Measurements from ENCODE around the gene PIAS3. TPM values are rescaled to one million over a fixed set of nuclear protein-coding genes. Genes with fewer than 3 reads are reported as not detected.

The PIAS3 gene
- total RNA-seq, 4 donors from 2014 or later, result 11.9 to 25.3 (median 22.9) TPM

DNA sequence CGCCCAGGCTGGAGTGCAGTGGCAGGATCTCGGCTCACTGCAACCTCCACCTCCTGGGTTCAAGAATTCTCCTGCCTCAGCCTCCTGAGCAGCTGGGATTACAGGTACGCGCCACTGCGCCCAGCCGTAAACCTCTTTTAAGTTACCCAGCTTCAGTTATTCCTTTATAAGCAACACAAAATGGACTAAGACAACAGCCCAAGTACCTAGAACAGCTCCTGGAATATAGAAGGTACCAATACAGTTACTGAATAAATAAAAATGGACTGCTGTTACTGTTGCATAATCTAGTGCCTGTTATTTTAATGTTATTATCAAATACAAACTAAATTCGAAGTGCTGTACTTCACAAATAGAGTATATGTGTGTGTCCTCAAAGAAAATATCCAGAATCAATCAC, 52.0 kb downstream of the PIAS3 start:
- no peak overlapping the region for H3K4me3 ChIP-seq
- H3K36me3 ChIP-seq, result no peaks in the 10 kb centered on the region
- TF ChIP-seq EP300 (IDR thresholded peaks at IDR 0.05), result no peak
- TF ChIP-seq POLR2A (IDR thresholded peaks at IDR 0.05; ENCODE audit: low read depth), result no peak
- TF ChIP-seq, protein P1, sequence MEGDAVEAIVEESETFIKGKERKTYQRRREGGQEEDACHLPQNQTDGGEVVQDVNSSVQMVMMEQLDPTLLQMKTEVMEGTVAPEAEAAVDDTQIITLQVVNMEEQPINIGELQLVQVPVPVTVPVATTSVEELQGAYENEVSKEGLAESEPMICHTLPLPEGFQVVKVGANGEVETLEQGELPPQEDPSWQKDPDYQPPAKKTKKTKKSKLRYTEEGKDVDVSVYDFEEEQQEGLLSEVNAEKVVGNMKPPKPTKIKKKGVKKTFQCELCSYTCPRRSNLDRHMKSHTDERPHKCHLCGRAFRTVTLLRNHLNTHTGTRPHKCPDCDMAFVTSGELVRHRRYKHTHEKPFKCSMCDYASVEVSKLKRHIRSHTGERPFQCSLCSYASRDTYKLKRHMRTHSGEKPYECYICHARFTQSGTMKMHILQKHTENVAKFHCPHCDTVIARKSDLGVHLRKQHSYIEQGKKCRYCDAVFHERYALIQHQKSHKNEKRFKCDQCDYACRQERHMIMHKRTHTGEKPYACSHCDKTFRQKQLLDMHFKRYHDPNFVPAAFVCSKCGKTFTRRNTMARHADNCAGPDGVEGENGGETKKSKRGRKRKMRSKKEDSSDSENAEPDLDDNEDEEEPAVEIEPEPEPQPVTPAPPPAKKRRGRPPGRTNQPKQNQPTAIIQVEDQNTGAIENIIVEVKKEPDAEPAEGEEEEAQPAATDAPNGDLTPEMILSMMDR (IDR thresholded peaks at IDR 0.05), result no peak
- no peak for TF ChIP-seq POLR2AphosphoS5 (IDR thresholded peaks at IDR 0.05)
- 96% methylated on average over 7 of the region's 7 CpGs for WGBS
- H3K9me3 ChIP-seq, result no peaks in the 10 kb centered on the region
- intact Hi-C loops (cut with DNase I), result no loop called here
- no peak for DNase-seq (ENCODE audit: extremely low spot score)
- peaks cover 30 to 63% (median 44%) of the 10 kb centered on the region in 4 donors for H3K4me1 ChIP-seq
- H3K27me3 ChIP-seq, result no peaks in the 10 kb centered on the region
- no peak overlapping the region for H3K27ac ChIP-seq (replicated peaks in 1 of 4)

DNA sequence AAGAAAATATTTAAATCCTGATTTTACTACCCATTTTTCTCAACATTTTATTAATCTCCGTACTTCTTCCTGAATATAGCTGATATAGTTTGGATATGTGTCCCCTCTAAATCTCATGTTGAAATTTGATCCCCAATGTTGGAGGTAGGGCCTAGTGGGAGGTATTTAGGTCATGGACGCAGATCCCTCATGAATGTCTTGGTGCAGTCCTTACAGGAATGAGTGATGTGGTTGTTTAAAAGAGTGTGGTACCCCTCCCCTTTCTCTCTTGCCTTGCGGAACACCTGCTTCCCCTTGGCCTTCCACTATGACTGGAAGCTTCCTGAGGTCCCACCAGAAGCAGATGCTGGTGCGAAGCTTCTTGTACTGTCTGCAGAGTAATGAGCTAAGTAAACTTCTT, 52.5 kb downstream of the PIAS3 start:
- WGBS, result 99% methylated on average over 4 of the region's 4 CpGs
- no peak overlapping the region for H3K4me3 ChIP-seq
- TF ChIP-seq POLR2AphosphoS5 (IDR thresholded peaks at IDR 0.05), result no peak
- TF ChIP-seq, protein P1 (IDR thresholded peaks at IDR 0.05), result no peak
- TF ChIP-seq EP300 (IDR thresholded peaks at IDR 0.05), result no peak
- no peak for TF ChIP-seq POLR2A (IDR thresholded peaks at IDR 0.05; ENCODE audit: low read depth)
- H3K27ac ChIP-seq (replicated peaks in 1 of 4), result no peak overlapping the region
- H3K9me3 ChIP-seq, result no peaks in the 10 kb centered on the region
- H3K27me3 ChIP-seq, result no peaks in the 10 kb centered on the region
- no peaks in the 10 kb centered on the region for H3K36me3 ChIP-seq
- peaks cover 30 to 67% (median 44%) of the 10 kb centered on the region in 4 donors for H3K4me1 ChIP-seq
- intact Hi-C loops (cut with DNase I), result no loop called here
- no peak for DNase-seq (ENCODE audit: extremely low spot score)

DNA sequence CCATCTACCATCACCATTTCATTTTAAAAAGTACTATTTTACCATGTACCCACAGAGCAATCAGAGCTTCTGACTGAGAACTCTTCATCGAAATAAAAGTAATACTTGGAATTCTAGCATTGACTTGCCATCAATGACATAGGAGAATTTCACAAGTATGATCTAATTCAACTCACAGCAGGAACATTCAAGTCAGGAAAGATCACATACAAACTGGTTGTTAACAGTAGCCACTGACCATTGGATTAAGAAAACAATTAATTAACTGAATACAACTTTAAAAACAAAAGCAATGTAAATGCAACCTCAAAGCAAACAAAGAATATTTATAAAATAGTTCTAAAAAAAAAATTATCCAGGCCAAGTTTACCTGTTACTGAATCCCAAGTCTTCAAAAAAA, 53.8 kb downstream of the PIAS3 start:
- no peak for DNase-seq (ENCODE audit: extremely low spot score)
- Histone ChIP-seq H3K4me3 (no peak overlapping the region), H3K36me3 (no peaks in the 10 kb centered on the region), H3K9me3 (no peaks in the 10 kb centered on the region), H3K4me1 (peaks cover 39 to 78% (median 49%) of the 10 kb centered on the region in 4 donors), H3K27ac (replicated peaks in 1 of 4) (no peak overlapping the region), H3K27me3 (no peaks in the 10 kb centered on the region)
- intact Hi-C loops (cut with DNase I), result no loop called here
- TF ChIP-seq EP300 (IDR thresholded peaks at IDR 0.05), result no peak
- WGBS, result 88% methylated on average over 1 of the region's 1 CpG

DNA sequence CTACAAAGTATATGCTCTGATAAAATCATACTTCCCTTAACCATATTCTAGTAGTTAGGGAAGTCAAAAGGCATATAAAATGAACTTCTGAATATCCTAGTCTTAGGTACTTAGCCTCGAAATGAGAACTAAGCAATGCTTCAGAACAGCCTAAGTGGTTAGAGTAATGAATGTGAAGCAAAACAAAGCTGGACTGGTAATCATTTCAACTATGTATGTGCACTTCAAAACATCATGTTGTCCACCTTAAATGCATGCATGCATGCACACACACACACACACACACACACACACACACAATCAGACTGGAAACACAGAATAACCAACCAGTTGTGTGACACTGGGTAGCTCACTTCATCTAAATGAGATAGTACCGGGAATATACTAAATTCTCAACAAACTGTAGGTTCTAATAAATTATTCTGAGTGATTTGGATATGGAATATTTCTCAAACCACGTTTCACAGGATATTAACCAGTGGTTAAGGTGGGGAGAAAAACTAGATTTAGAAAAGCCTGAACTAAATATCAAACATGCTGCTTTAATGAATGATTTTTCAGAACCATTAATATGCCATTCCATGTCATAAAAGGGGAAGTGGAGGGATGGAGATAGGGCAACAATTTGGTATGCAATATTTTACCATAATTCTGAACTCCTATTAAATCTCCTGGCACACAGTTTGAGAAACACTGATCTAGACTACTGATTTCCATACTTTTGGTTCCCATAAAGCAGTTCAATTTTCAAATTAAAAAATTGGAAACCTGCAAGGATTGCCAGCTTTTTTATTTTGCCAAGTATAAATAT, 54.4 kb downstream of the PIAS3 start:
- intact Hi-C loops (cut with DNase I), result no loop called here
- 60% methylated on average over 3 of the region's 3 CpGs for WGBS
- H3K9me3 ChIP-seq, result no peaks in the 10 kb centered on the region
- peaks cover 39 to 78% (median 49%) of the 10 kb centered on the region in 4 donors for H3K4me1 ChIP-seq
- TF ChIP-seq POLR2AphosphoS5 (IDR thresholded peaks at IDR 0.05) (no peak), EP300 (IDR thresholded peaks at IDR 0.05) (no peak), POLR2A (IDR thresholded peaks at IDR 0.05; ENCODE audit: low read depth) (no peak)
- TF ChIP-seq, protein P1 (IDR thresholded peaks at IDR 0.05), result no peak
- no peak overlapping the region for H3K27ac ChIP-seq (replicated peaks in 1 of 4)
- H3K27me3 ChIP-seq, result no peaks in the 10 kb centered on the region
- no peak overlapping the region for H3K4me3 ChIP-seq
- no peaks in the 10 kb centered on the region for H3K36me3 ChIP-seq
- DNase-seq (ENCODE audit: extremely low spot score), result no peak

DNA sequence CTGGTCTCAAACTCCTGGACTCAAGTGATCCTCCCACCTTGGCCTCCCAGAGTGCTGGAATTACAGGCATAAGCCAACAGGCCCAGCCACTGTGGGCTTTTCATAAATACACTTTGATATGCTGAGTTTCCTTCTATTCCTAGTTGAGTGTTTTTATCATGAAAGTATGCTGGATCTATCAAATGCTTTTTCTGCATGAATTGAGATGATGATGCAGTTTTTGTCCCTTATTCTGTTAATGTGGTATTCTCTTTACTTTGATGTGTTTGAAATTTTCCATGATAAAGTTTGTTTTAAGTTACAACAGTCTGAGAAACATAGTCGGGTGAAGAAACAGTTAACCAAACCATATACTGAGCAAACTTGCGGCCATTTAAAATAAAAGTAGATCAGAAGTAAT, 59.1 kb downstream of the PIAS3 start:
- Histone ChIP-seq H3K36me3 (peaks cover 0 to 4% (median 2%) of the 10 kb centered on the region in 4 donors), H3K27ac (replicated peaks in 1 of 4) (no peak overlapping the region), H3K9me3 (no peaks in the 10 kb centered on the region), H3K27me3 (no peaks in the 10 kb centered on the region), H3K4me1 (peaks cover 22 to 45% (median 34%) of the 10 kb centered on the region in 4 donors), H3K4me3 (no peak overlapping the region)
- DNase-seq (ENCODE audit: extremely low spot score), result no peak
- TF ChIP-seq EP300 (IDR thresholded peaks at IDR 0.05) (no peak), POLR2AphosphoS5 (IDR thresholded peaks at IDR 0.05) (no peak), POLR2A (IDR thresholded peaks at IDR 0.05; ENCODE audit: low read depth) (no peak)
- TF ChIP-seq, protein P1 (IDR thresholded peaks at IDR 0.05), result no peak
- 92% methylated on average over 2 of the region's 2 CpGs for WGBS
- intact Hi-C loops (cut with DNase I), result no loop called here

Small RNA genes within 50 kb of the gene (small RNA-seq; reads per million reads assigned to genes)
- gene MIR6736, result 0 reads per million in 3 donors

Other genes starting within 250 kb of the PIAS3 start
- under 1 TPM in 1 of 4 donors, not detected in 3; 0.75 TPM for gene PDZK1, start 151.7 kb downstream of the PIAS3 start, total RNA-seq
- gene CD160, start 139.6 kb downstream of the PIAS3 start, total RNA-seq, result under 1 TPM in 1 of 4 donors, not detected in 3; 0.26 TPM
- 10 to 100 TPM; 37.8 to 46.3 (median 40.3) TPM for gene RNF115, start 35.0 kb downstream of the PIAS3 start, total RNA-seq
- gene POLR3C, start 34.9 kb downstream of the PIAS3 start, total RNA-seq, result 10 to 100 TPM; 22.3 to 34.1 (median 27.8) TPM
- 1 to 10 TPM; 1.2 to 3.6 (median 1.6) TPM for gene NUDT17, start 13.5 kb downstream of the PIAS3 start, total RNA-seq
- gene ANKRD35, start 26.8 kb upstream of the PIAS3 start, total RNA-seq, result 10 to 100 TPM in 2 of 4 donors, 1 to 10 TPM in 2; 4.0 to 11.1 (median 8.4) TPM
- 1 to 10 TPM; 1.7 to 7.2 (median 3.8) TPM for gene ITGA10, start 51.0 kb upstream of the PIAS3 start, total RNA-seq
- 10 to 100 TPM; 18.3 to 21.2 (median 20.0) TPM for gene PEX11B, start 59.6 kb upstream of the PIAS3 start, total RNA-seq
- gene RBM8A, start 68.4 kb upstream of the PIAS3 start, total RNA-seq, result 100 to 1,000 TPM in 1 of 4 donors, 10 to 100 TPM in 3; 42.8 to 119 (median 69.7) TPM
- 10 to 100 TPM; 33.2 to 55.0 (median 41.7) TPM for gene LIX1L, start 98.9 kb upstream of the PIAS3 start, total RNA-seq
- gene ANKRD34A, start 105.5 kb upstream of the PIAS3 start, total RNA-seq, result 1 to 10 TPM in 3 of 4 donors, under 1 TPM in 1; 0.66 to 1.7 (median 1.3) TPM
- 10 to 100 TPM; 29.0 to 41.5 (median 35.5) TPM for gene POLR3GL, start 105.6 kb upstream of the PIAS3 start, total RNA-seq
- gene TXNIP, start 137.5 kb upstream of the PIAS3 start, total RNA-seq, result 1,000 to 10,000 TPM; 1,186 to 4,171 (median 2,482) TPM
- not detected for gene HJV, start 162.7 kb upstream of the PIAS3 start, total RNA-seq